ENCODE measurements around the gene MRPS24.
"Not testable (repeated sequence)": the region's sequence is repeated elsewhere in the genome, so short reads cannot be mapped to it uniquely, and the experiment has no call there.

Gene MRPS24

DNA sequence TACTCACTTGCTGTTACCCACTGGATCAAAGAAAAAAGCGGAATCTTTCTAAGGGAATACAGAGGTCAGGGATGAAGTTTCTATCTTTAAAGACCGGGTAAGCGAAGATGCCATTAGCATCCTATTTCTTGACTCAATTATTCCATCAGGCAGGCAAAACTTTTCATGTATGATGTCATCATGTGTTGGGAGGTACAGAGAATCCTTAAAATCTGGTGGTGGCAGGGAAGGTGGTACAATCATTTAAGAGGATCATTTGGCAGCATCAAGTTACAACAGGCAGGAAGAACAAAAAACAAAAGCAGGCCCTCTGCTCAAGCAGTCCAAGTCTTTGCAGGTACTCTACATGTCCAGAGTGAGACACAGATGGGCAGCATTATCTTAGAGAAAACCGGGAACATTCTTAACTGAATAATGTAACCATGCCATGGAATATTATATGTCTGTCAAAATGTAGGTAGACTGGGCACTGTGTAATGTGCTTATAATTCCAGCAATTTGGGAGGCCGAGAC is 33.3 kb upstream of the MRPS24 start (continued):
- TF ChIP-seq, protein P1, sequence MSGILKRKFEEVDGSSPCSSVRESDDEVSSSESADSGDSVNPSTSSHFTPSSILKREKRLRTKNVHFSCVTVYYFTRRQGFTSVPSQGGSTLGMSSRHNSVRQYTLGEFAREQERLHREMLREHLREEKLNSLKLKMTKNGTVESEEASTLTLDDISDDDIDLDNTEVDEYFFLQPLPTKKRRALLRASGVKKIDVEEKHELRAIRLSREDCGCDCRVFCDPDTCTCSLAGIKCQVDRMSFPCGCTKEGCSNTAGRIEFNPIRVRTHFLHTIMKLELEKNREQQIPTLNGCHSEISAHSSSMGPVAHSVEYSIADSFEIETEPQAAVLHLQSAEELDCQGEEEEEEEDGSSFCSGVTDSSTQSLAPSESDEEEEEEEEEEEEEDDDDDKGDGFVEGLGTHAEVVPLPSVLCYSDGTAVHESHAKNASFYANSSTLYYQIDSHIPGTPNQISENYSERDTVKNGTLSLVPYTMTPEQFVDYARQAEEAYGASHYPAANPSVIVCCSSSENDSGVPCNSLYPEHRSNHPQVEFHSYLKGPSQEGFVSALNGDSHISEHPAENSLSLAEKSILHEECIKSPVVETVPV (CRISPR knock-in tag; IDR thresholded peaks at IDR 0.05), result no peak
- TF ChIP-seq GLIS3 (CRISPR knock-in tag; IDR thresholded peaks at IDR 0.05), result no peak
- no peak for TF ChIP-seq TCF4 (CRISPR knock-in tag; IDR thresholded peaks at IDR 0.05; ENCODE audit: borderline replicate concordance)
- no peak for TF ChIP-seq OSR1 (CRISPR knock-in tag; IDR thresholded peaks at IDR 0.05)

DNA sequence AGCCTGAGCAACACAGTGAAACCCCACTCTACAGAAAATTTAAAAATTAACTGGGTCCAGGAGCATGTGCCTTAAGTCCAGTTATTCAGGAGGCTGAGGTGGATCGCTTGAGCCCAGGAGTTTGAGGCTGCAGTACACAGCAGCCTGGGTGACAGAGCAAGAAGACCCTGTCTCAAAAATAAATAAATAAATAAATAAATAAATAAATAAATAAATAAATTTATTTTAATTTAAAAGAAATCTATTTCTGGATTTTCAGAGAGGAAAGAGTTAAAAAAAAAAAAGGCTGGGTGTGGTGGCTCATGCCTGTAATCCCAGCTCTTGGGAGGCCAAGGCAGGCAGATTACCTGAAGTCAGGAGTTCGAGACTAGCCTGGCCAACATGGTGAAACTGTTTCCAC is 29.3 kb upstream of the MRPS24 start:
- ATAC-seq, result not testable (repeated sequence)

DNA sequence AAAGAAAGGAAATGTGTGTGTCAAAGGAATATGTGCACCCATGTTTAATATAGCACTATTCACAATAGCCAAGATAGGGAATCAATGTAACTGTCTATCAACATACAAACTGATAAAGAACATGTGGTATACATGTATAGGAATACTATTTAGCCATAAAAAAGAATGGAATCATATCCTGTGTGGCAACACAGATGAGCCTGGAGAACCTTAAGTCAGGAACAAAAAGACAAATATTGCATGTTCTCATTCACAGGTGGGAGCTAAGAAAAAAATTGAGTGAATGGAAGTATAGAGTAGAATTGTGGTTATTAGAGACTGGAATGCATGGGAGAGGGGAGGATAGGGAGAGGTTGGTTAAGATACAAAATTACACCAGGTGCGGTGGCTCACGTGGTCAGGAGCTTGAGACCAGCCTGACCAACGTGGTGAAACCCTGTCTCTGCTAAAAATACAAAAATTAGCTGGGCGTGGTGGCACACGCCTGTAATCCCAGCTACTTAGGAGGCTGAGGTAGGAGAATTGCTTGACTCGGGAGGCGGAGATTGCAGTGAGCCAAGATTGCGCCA is 26.6 kb upstream of the MRPS24 start:
- TF ChIP-seq ARNTL (CRISPR knock-in tag; IDR thresholded peaks at IDR 0.05; ENCODE audit: borderline replicate concordance, low read depth) (no peak), GLIS3 (CRISPR knock-in tag; IDR thresholded peaks at IDR 0.05) (no peak), ZC3H10 (CRISPR knock-in tag; IDR thresholded peaks at IDR 0.05) (no peak), CSDC2 (CRISPR knock-in tag; IDR thresholded peaks at IDR 0.05) (no peak), TCF4 (CRISPR knock-in tag; IDR thresholded peaks at IDR 0.05; ENCODE audit: borderline replicate concordance) (no peak)
- ATAC-seq, result no peak

DNA sequence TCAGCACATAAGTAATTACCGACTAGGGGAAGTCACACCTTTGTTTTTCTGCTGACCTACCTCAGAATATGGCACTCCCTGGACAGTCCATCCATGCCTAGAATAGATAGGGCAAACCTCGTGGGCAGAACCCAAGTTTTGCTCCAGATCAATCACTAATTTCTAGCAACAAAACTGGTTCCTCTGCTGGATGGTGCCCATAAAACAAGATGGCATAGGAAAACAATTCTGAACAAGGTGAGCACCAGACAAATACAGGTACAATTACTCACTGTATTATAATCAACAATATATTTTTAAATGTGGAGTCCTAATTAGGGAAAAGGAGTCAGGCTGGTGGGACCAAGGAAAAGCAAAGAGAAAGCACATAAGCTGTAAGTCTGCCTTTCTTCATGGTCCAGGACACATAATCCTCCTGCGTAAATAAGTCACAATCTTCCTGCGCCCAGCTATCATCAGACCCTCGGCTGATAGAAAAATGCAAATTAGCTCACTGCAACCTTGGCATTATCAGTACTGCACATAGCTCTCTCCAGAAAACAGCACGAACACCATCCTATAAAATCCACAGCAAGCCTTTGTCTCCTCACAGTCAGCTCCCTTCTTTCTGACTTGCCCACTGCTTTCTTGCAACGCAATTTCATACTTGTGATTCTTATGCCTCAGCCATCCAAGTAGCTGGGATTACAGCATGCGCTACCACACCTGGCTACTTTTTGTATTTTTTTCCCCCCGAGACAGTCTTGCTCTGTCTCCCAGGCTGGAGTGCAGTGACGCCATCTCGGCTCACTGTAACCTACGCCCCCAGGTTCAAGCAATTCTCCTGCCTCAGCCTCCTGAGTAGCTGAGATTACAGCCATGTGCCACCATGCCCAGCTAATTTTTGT is 22.0 kb upstream of the MRPS24 start:
- ATAC-seq, result no peak
- TF ChIP-seq, protein P2, sequence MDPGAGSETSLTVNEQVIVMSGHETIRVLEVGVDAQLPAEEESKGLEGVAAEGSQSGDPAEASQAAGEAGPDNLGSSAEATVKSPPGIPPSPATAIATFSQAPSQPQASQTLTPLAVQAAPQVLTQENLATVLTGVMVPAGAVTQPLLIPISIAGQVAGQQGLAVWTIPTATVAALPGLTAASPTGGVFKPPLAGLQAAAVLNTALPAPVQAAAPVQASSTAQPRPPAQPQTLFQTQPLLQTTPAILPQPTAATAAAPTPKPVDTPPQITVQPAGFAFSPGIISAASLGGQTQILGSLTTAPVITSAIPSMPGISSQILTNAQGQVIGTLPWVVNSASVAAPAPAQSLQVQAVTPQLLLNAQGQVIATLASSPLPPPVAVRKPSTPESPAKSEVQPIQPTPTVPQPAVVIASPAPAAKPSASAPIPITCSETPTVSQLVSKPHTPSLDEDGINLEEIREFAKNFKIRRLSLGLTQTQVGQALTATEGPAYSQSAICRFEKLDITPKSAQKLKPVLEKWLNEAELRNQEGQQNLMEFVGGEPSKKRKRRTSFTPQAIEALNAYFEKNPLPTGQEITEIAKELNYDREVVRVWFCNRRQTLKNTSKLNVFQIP (CRISPR knock-in tag; IDR thresholded peaks at IDR 0.05; ENCODE audit: borderline replicate concordance, low read depth), result no peak

DNA sequence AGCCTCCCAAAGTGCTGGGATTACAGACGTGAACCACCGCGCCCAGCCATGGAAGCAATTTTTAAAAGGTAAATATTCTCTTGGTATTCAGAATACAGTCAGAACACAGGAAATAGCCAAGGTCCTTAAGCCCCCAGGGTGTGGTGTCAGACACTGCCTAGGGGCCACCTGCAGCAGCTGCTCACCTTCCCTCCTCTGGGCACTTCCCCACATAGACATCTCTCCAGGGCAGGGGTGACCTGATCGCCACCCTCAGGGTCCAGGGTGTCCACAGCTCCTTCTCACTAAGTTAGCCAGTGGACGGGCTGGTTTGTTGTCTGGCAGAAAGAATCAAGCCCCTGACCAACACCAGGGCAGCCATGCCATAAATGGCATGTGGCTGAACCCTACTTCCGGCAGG is 21.2 kb upstream of the MRPS24 start:
- ATAC-seq, result no peak
- TF ChIP-seq ZC3H10 (CRISPR knock-in tag; IDR thresholded peaks at IDR 0.05) (no peak), ZNF8 (CRISPR knock-in tag; IDR thresholded peaks at IDR 0.05) (no peak), ZNF70 (CRISPR knock-in tag; IDR thresholded peaks at IDR 0.05) (no peak), SNAI2 (CRISPR knock-in tag; IDR thresholded peaks at IDR 0.05) (no peak), BACH2 (CRISPR knock-in tag; IDR thresholded peaks at IDR 0.05; ENCODE audit: borderline replicate concordance) (no peak), CSDC2 (CRISPR knock-in tag; IDR thresholded peaks at IDR 0.05) (no peak), RARB (CRISPR knock-in tag; IDR thresholded peaks at IDR 0.05) (no peak), ZNF565 (CRISPR knock-in tag; conservative IDR thresholded peaks at IDR 0.05; ENCODE audit: low read depth) (no peak), GLIS3 (CRISPR knock-in tag; IDR thresholded peaks at IDR 0.05) (no peak), ARNTL (CRISPR knock-in tag; IDR thresholded peaks at IDR 0.05; ENCODE audit: borderline replicate concordance, low read depth) (no peak), ISL1 (CRISPR knock-in tag; IDR thresholded peaks at IDR 0.05) (no peak)
- TF ChIP-seq, protein P3, sequence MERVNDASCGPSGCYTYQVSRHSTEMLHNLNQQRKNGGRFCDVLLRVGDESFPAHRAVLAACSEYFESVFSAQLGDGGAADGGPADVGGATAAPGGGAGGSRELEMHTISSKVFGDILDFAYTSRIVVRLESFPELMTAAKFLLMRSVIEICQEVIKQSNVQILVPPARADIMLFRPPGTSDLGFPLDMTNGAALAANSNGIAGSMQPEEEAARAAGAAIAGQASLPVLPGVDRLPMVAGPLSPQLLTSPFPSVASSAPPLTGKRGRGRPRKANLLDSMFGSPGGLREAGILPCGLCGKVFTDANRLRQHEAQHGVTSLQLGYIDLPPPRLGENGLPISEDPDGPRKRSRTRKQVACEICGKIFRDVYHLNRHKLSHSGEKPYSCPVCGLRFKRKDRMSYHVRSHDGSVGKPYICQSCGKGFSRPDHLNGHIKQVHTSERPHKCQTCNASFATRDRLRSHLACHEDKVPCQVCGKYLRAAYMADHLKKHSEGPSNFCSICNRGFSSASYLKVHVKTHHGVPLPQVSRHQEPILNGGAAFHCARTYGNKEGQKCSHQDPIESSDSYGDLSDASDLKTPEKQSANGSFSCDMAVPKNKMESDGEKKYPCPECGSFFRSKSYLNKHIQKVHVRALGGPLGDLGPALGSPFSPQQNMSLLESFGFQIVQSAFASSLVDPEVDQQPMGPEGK (CRISPR knock-in tag; IDR thresholded peaks at IDR 0.05; ENCODE audit: borderline replicate concordance), result no peak
- TF ChIP-seq, protein P1 (CRISPR knock-in tag; IDR thresholded peaks at IDR 0.05), result no peak
- TF ChIP-seq, protein P2 (CRISPR knock-in tag; IDR thresholded peaks at IDR 0.05; ENCODE audit: borderline replicate concordance, low read depth), result no peak
- TF ChIP-seq, protein P4, sequence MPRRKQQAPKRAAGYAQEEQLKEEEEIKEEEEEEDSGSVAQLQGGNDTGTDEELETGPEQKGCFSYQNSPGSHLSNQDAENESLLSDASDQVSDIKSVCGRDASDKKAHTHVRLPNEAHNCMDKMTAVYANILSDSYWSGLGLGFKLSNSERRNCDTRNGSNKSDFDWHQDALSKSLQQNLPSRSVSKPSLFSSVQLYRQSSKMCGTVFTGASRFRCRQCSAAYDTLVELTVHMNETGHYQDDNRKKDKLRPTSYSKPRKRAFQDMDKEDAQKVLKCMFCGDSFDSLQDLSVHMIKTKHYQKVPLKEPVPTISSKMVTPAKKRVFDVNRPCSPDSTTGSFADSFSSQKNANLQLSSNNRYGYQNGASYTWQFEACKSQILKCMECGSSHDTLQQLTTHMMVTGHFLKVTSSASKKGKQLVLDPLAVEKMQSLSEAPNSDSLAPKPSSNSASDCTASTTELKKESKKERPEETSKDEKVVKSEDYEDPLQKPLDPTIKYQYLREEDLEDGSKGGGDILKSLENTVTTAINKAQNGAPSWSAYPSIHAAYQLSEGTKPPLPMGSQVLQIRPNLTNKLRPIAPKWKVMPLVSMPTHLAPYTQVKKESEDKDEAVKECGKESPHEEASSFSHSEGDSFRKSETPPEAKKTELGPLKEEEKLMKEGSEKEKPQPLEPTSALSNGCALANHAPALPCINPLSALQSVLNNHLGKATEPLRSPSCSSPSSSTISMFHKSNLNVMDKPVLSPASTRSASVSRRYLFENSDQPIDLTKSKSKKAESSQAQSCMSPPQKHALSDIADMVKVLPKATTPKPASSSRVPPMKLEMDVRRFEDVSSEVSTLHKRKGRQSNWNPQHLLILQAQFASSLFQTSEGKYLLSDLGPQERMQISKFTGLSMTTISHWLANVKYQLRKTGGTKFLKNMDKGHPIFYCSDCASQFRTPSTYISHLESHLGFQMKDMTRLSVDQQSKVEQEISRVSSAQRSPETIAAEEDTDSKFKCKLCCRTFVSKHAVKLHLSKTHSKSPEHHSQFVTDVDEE (CRISPR knock-in tag; IDR thresholded peaks at IDR 0.05), result no peak
